Endothelial cell of umbilical vein (primary cell): ENCODE results near the gene CTNS.

ENCODE experiments used
- FOS ChIP-seq: IDR thresholded peaks from 2 replicates; pipeline ENCODE4 v1.6.1; 2011; ENCODE audit warnings: mild to moderate bottlenecking, low read length, moderate library complexity, borderline replicate concordance; ENCODE audit not compliant: insufficient read depth
- POLR2A ChIP-seq: IDR thresholded peaks from 2 replicates; pipeline ENCODE4 v1.6.1; 2012; ENCODE audit warnings: low read depth, mild to moderate bottlenecking, control low read depth, low read length
- POLR2AphosphoS5 ChIP-seq: IDR thresholded peaks from 2 replicates; pipeline ENCODE4 v1.6.1; 2012; ENCODE audit warnings: low read depth, mild to moderate bottlenecking, control low read depth, low read length, moderate library complexity; ENCODE audit not compliant: insufficient read depth
- TF ChIP-seq, protein P1 (sequence below), 2 donors: IDR thresholded peaks; 1 replicate in 1 of 2; 2 replicates in 1 of 2; pipeline ENCODE4 v1.5.1; 2011; ENCODE audit warnings: low read length in 2 of 2, mild to moderate bottlenecking in 2 of 2, moderate library complexity in 2 of 2, control low read depth in 1 of 2, inconsistent platforms in 1 of 2, low read depth in 1 of 2; ENCODE audit not compliant: insufficient read depth in 1 of 2; ENCODE audit errors: extremely low read depth in 1 of 2

DNA sequence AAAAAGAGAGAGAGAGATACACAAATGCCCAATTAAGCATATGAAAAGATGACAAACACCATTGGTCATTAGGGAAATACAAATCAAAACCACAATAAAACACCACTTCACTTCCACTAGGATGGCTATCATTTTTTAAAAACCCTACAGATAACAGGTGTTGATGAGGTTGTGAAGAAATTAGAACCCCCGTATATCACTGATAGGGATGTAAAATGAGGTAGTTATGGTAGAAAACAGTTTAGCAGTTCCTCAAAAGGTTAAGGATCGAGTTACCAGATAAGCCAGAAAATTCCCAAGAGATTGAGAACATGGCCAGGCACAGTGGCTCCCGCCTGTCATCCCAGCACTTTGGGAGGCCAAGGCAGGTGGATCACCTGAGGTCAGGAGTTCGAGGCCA, 56.6 kb downstream of the CTNS start:
- TF ChIP-seq FOS, result no peak
- TF ChIP-seq, protein P1, sequence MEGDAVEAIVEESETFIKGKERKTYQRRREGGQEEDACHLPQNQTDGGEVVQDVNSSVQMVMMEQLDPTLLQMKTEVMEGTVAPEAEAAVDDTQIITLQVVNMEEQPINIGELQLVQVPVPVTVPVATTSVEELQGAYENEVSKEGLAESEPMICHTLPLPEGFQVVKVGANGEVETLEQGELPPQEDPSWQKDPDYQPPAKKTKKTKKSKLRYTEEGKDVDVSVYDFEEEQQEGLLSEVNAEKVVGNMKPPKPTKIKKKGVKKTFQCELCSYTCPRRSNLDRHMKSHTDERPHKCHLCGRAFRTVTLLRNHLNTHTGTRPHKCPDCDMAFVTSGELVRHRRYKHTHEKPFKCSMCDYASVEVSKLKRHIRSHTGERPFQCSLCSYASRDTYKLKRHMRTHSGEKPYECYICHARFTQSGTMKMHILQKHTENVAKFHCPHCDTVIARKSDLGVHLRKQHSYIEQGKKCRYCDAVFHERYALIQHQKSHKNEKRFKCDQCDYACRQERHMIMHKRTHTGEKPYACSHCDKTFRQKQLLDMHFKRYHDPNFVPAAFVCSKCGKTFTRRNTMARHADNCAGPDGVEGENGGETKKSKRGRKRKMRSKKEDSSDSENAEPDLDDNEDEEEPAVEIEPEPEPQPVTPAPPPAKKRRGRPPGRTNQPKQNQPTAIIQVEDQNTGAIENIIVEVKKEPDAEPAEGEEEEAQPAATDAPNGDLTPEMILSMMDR (IDR thresholded peaks at IDR 0.05; ENCODE audit: extremely low read depth in 1 of 2, insufficient read depth in 1 of 2, low read depth in 1 of 2, low read length in 2 of 2), result no peak
- TF ChIP-seq POLR2A, result no peak
- no peak for TF ChIP-seq POLR2AphosphoS5
